ENCODE results near the gene UBE2O. TPM values are rescaled to one million over a fixed set of nuclear protein-coding genes. Genes with fewer than 3 reads are reported as not detected.

Gene UBE2O
- total RNA-seq, 1 experiment from 2014 or later = 68.9 TPM

GRCh38 chr17:76431509-76431908 lies 21.4 kb downstream of the UBE2O start:
- DNase-seq (ENCODE audit: low spot score) = no peak
- POLR2A ChIA-PET = no interaction called here
- Mint-ChIP-seq H3K9me3 (no peaks in the 10 kb centered on the region), H3K36me3 (no peaks in the 10 kb centered on the region), H3K4me3 (no peak overlapping the region), H3K27me3 (ENCODE audit: low read depth) (no peaks in the 10 kb centered on the region), H3K4me1 (peaks cover 66% of the 10 kb centered on the region), H3K27ac (peak overlapping the region; percentile 46)
- ATAC-seq = peak; percentile 30; the same call in 1 of the 2 replicates
- TF ChIP-seq OVOL2 (CRISPR knock-in tag; IDR thresholded peaks at IDR 0.05; ENCODE audit: borderline replicate concordance) (no peak), RORB (CRISPR knock-in tag; IDR thresholded peaks at IDR 0.05) (no peak), NFYB (CRISPR knock-in tag; conservative IDR thresholded peaks at IDR 0.05; ENCODE audit: low read depth) (no peak)
- CTCF ChIA-PET = interaction anchor here (0.8 to 1.9 kb wide), 7 partner anchors 14 to 49 kb away, joined by 3 to 14 read pairs (median 4); no protein-coding TSS in a partner anchor

GRCh38 chr17:76428511-76428910 lies 24.4 kb downstream of the UBE2O start:
- peaks cover 6% of the 10 kb centered on the region for H3K36me3 Mint-ChIP-seq
- TF ChIP-seq CBFB (CRISPR knock-in tag; IDR thresholded peaks at IDR 0.05; ENCODE audit: low read depth) = no peak
- TF ChIP-seq ZMAT4 (CRISPR knock-in tag; IDR thresholded peaks at IDR 0.05) = no peak
- TF ChIP-seq MLX (CRISPR knock-in tag; IDR thresholded peaks at IDR 0.05) = no peak
- no peak for TF ChIP-seq ZNF532 (CRISPR knock-in tag; IDR thresholded peaks at IDR 0.05; ENCODE audit: borderline replicate concordance)
- TF ChIP-seq ESRRA (CRISPR knock-in tag; IDR thresholded peaks at IDR 0.05; ENCODE audit: borderline replicate concordance) = no peak
- no peak for TF ChIP-seq HMGA2 (CRISPR knock-in tag; IDR thresholded peaks at IDR 0.05)
- TF ChIP-seq MAX (CRISPR knock-in tag; IDR thresholded peaks at IDR 0.05) = no peak
- TF ChIP-seq ZSCAN18 (CRISPR knock-in tag; IDR thresholded peaks at IDR 0.05) = no peak
- TF ChIP-seq E2F4 (CRISPR knock-in tag; IDR thresholded peaks at IDR 0.05; ENCODE audit: borderline replicate concordance, low read depth) = no peak
- H3K4me3 Mint-ChIP-seq = no peak overlapping the region
- no peaks in the 10 kb centered on the region for H3K27me3 Mint-ChIP-seq (ENCODE audit: low read depth)
- ChIA-PET CTCF (interaction anchor here (1.0 to 2.1 kb wide), 2 partner anchors 30 to 31 kb away, joined by 4 to 10 read pairs; no protein-coding TSS in a partner anchor), POLR2A (no interaction called here)
- DNase-seq (ENCODE audit: low spot score) (no peak), ATAC-seq (no peak)
- peaks cover 4% of the 10 kb centered on the region for H3K9me3 Mint-ChIP-seq
- H3K4me1 Mint-ChIP-seq = peaks cover 59% of the 10 kb centered on the region
- H3K27ac Mint-ChIP-seq = peak overlapping the region; percentile 19; the same call in 1 of the 2 replicates
